ENCODE measurements around the gene CNOT8. TPM values are rescaled to one million over a fixed set of nuclear protein-coding genes. Genes with fewer than 3 reads are reported as not detected.
"Not testable (repeated sequence)": the region's sequence is repeated elsewhere in the genome, so short reads cannot be mapped to it uniquely, and the experiment has no call there.

Gene CNOT8
- total and polyA plus RNA-seq, 11 donors, result 11.5 to 45.6 (median 25.2) TPM

- Histone ChIP-seq H3K27ac (peak overlapping the region in 1 of 12 donors; percentile 8), H3K27me3 (no peaks in the 10 kb centered on the region), H3K9me3 (no peaks in the 10 kb centered on the region), H3K4me1 (peaks cover 0 to 29% (median 8%) of the 10 kb centered on the region in 12 donors), H3K36me3 (peaks cover 0 to 100% (median 93%) of the 10 kb centered on the region in 9 donors), H3K4me3 (no peak overlapping the region)
- WGBS, 4 donors, result 92 to 98% (median 94%) methylated on average over 5 of the region's 5 CpGs
- intact Hi-C loops (cut with DNase I), result no loop called here
- ATAC-seq (peak in 1 of 4 donors; percentile 4), DNase-seq (no peak)
- TF ChIP-seq POLR2A (IDR thresholded peaks at IDR 0.05) (no peak), CTCF (IDR thresholded peaks at IDR 0.05) (no peak)
Observed at GRCh38 chr5:154820383-154820782, 38.0 kb upstream of the CNOT8 start.

- intact Hi-C loops (cut with DNase I); H3K27ac ChIP-seq; H3K9me3 ChIP-seq; H3K4me3 ChIP-seq; ATAC-seq; H3K27me3 ChIP-seq; DNase-seq: not testable (repeated sequence)
- Histone ChIP-seq H3K36me3 (peaks cover 0 to 99% (median 79%) of the 10 kb centered on the region in 9 donors), H3K4me1 (peaks cover 0 to 21% (median 2%) of the 10 kb centered on the region in 12 donors)
- WGBS, 4 donors, result 84 to 90% (median 88%) methylated on average over 5 of the region's 5 CpGs
Observed at GRCh38 chr5:154822896-154823295, 35.5 kb upstream of the CNOT8 start.

GRCh38 chr5:154823605-154824004 lies 34.8 kb upstream of the CNOT8 start:
- no peak overlapping the region for H3K4me3 ChIP-seq
- ATAC-seq (no peak), DNase-seq (no peak)
- intact Hi-C loops (cut with DNase I), result no loop called here
- H3K4me1 ChIP-seq, result peaks cover 0 to 20% (median 2%) of the 10 kb centered on the region in 12 donors
- no peaks in the 10 kb centered on the region for H3K27me3 ChIP-seq
- WGBS, 4 donors, result 85 to 92% (median 90%) methylated on average over 4 of the region's 4 CpGs
- TF ChIP-seq POLR2A (IDR thresholded peaks at IDR 0.05) (no peak), CTCF (IDR thresholded peaks at IDR 0.05) (no peak)
- no peaks in the 10 kb centered on the region for H3K9me3 ChIP-seq
- peaks cover 0 to 99% (median 72%) of the 10 kb centered on the region in 9 donors for H3K36me3 ChIP-seq
- no peak overlapping the region for H3K27ac ChIP-seq

- peaks cover 0 to 99% (median 76%) of the 10 kb centered on the region in 9 donors for H3K36me3 ChIP-seq
- no peak for DNase-seq
- intact Hi-C loops (cut with DNase I), result no loop called here
- no peak overlapping the region for H3K27ac ChIP-seq
- ATAC-seq, result no peak
- no peak overlapping the region for H3K4me3 ChIP-seq
- TF ChIP-seq CTCF (IDR thresholded peaks at IDR 0.05), result no peak
- no peak for TF ChIP-seq POLR2A (IDR thresholded peaks at IDR 0.05)
- H3K27me3 ChIP-seq, result no peaks in the 10 kb centered on the region
- peaks cover 0 to 16% (median 1%) of the 10 kb centered on the region in 12 donors for H3K4me1 ChIP-seq
- no peaks in the 10 kb centered on the region for H3K9me3 ChIP-seq
- WGBS, 4 donors, result 92 to 100% (median 100%) methylated on average over 2 of the region's 2 CpGs
Observed at GRCh38 chr5:154824070-154824469, 34.4 kb upstream of the CNOT8 start.

GRCh38 chr5:154829181-154829588 lies 29.2 kb upstream of the CNOT8 start:
- ATAC-seq (no peak), DNase-seq (no peak)
- peaks cover 0 to 98% (median 52%) of the 10 kb centered on the region in 9 donors for H3K36me3 ChIP-seq
- no peak overlapping the region for H3K4me3 ChIP-seq
- H3K27ac ChIP-seq, result peak overlapping the region in 1 of 12 donors; percentile 37
- 81 to 89% (median 82%) methylated on average over 2 of the region's 2 CpGs for WGBS, 4 donors
- peaks cover 0 to 13% (median 0%) of the 10 kb centered on the region in 12 donors for H3K4me1 ChIP-seq
- TF ChIP-seq POLR2A (IDR thresholded peaks at IDR 0.05) (no peak), CTCF (IDR thresholded peaks at IDR 0.05) (no peak)
- H3K27me3 ChIP-seq, result no peaks in the 10 kb centered on the region
- no peaks in the 10 kb centered on the region for H3K9me3 ChIP-seq
- intact Hi-C loops (cut with DNase I), result no loop called here

Measured in heart left ventricle (tissue), 16 donors.